GM23248 (cell line): ENCODE data around the gene CIT.

Experiments used
- EZH2 ChIP-seq: fragments of 200-600 bp; sonication (generic); IDR thresholded peaks from 2 replicates; pipeline ENCODE4 v1.6.1; 2018; ENCODE audit warnings: antibody characterized with exemption, mild to moderate bottlenecking; ENCODE audit not compliant: insufficient read depth, poor library complexity, severe bottlenecking
- EZH2phosphoT487 ChIP-seq: fragments of 200-600 bp; sonication (generic); IDR thresholded peaks from 2 replicates; pipeline ENCODE4 v1.6.1; 2018; ENCODE audit warnings: antibody characterized with exemption, moderate library complexity, mild to moderate bottlenecking, low read depth; ENCODE audit not compliant: insufficient read depth

GRCh38 chr12:119714614-119715267 is 162.4 kb downstream of the CIT start:
- no peak for TF ChIP-seq EZH2
- TF ChIP-seq EZH2phosphoT487 = no peak
